ENCODE measurements around the gene POLR3H. TPM values are rescaled to one million over a fixed set of nuclear protein-coding genes. Genes with fewer than 3 reads are reported as not detected.

POLR3H gene
- total and polyA plus RNA-seq, 8 donors = 26.6 to 55.4 (median 31.2) TPM

DNA sequence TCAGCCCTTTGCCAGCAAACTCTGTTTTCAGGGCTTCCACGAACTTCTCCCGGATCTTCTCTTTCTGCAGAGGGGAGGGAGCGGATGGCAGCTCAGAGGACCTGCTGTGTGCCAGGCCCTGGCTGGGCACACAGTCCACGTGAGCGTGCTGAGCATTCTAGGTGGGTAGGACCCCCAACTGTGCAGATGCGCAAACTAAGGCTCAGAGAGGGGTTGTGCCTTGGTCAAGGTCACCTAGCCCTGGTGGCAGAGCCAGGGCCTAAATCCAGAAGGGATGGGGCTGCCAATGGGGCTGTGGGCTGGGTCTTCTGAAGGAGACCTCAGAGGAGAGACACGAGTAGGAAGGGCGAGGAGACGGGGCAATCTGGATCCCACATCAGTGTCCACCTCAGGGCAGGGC is 34.5 kb upstream of the POLR3H start:
- TF ChIP-seq, protein P1, sequence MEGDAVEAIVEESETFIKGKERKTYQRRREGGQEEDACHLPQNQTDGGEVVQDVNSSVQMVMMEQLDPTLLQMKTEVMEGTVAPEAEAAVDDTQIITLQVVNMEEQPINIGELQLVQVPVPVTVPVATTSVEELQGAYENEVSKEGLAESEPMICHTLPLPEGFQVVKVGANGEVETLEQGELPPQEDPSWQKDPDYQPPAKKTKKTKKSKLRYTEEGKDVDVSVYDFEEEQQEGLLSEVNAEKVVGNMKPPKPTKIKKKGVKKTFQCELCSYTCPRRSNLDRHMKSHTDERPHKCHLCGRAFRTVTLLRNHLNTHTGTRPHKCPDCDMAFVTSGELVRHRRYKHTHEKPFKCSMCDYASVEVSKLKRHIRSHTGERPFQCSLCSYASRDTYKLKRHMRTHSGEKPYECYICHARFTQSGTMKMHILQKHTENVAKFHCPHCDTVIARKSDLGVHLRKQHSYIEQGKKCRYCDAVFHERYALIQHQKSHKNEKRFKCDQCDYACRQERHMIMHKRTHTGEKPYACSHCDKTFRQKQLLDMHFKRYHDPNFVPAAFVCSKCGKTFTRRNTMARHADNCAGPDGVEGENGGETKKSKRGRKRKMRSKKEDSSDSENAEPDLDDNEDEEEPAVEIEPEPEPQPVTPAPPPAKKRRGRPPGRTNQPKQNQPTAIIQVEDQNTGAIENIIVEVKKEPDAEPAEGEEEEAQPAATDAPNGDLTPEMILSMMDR (IDR thresholded peaks at IDR 0.05) = no peak
- intact Hi-C loops (cut with DNase I) = no loop called here
- DNase-seq = no peak
- no peak for ATAC-seq
- Histone ChIP-seq H3K4me3 (no peak overlapping the region), H3K36me3 (peaks cover 0 to 90% of the 10 kb centered on the region in 2 donors), H3K4me1 (no peaks in the 10 kb centered on the region), H3K9me3 (no peaks in the 10 kb centered on the region), H3K27me3 (no peaks in the 10 kb centered on the region), H3K27ac (no peak overlapping the region)

DNA sequence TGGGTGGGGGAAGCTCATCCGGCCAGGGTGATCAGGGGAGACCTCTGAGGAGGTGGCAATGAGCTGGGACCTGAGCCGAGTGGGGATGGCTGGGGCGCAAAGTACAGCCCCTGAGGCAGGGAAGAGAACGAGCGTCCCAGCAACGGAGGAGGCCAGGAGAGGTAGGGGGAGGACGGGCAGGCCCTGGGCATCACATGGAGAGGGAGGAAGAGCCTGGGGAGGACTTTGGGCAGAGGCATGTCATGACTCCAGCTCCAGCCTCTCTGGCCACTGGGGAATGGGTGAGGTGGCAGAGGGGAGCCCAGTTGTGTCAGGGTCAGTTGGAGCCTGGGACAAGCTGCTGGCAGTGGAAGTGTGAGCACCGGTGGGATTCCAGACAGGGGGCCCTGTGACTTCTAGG is 33.8 kb upstream of the POLR3H start:
- H3K4me1 ChIP-seq = no peaks in the 10 kb centered on the region
- no peak overlapping the region for H3K27ac ChIP-seq
- intact Hi-C loops (cut with DNase I) = no loop called here
- peaks cover 0 to 83% of the 10 kb centered on the region in 2 donors for H3K36me3 ChIP-seq
- H3K27me3 ChIP-seq = no peaks in the 10 kb centered on the region
- TF ChIP-seq, protein P1 (IDR thresholded peaks at IDR 0.05) = no peak
- no peaks in the 10 kb centered on the region for H3K9me3 ChIP-seq
- DNase-seq (no peak), ATAC-seq (no peak)
- no peak overlapping the region for H3K4me3 ChIP-seq

DNA sequence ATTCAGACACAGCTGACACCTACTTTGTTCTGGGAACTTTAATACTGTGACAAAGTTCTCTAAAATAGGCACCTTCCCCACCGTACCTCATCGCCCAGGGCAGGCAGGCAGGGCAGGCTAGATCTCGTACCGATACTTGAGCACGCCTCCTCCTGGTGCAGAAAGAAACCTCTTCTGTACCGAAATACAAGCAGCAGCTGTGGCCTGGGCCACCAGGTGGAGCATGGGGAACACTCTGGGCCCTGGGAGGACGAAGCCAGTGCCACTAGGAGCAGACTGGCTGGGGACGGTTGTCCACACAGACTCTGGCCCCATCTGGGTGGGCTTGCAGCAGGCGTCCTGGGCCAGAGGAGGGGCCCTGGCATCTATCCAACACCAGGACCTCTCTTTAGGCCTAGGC is 32.6 kb upstream of the POLR3H start:
- intact Hi-C loops (cut with DNase I) = no loop called here
- H3K36me3 ChIP-seq = peaks cover 0 to 71% of the 10 kb centered on the region in 2 donors
- H3K27ac ChIP-seq = no peak overlapping the region
- DNase-seq (peak in 1 of 4 donors; percentile 53), ATAC-seq (peak; percentile 30)
- TF ChIP-seq, protein P1 (IDR thresholded peaks at IDR 0.05) = peak in 1 of 2 donors; percentile 21
- no peak overlapping the region for H3K4me3 ChIP-seq
- no peaks in the 10 kb centered on the region for H3K27me3 ChIP-seq
- no peaks in the 10 kb centered on the region for H3K9me3 ChIP-seq
- H3K4me1 ChIP-seq = no peaks in the 10 kb centered on the region

DNA sequence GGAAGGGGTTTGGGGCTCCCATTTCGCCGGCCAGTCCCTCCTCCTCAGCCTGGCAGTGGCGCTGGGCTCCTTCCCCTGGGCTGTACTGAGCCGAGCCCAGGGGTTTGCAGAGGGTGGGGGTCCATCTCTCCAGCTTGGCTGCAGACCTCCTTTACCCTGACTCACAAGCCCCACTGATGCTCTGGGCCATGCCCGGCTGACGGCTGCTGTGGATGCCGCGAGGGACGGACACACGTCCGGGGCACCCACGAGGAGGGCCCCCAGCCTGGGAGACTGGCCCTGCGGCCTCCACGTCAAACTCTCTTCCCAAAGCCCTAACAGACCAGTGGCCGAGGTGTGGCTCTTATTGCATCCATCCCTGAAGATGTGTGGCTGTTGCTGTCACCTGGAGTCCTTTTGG is 31.3 kb upstream of the POLR3H start:
- Histone ChIP-seq H3K27me3 (no peaks in the 10 kb centered on the region), H3K4me1 (no peaks in the 10 kb centered on the region), H3K27ac (no peak overlapping the region), H3K36me3 (peaks cover 0 to 58% of the 10 kb centered on the region in 2 donors), H3K9me3 (no peaks in the 10 kb centered on the region), H3K4me3 (no peak overlapping the region)
- TF ChIP-seq, protein P1 (IDR thresholded peaks at IDR 0.05) = no peak
- intact Hi-C loops (cut with DNase I) = no loop called here
- no peak for ATAC-seq
- DNase-seq = no peak

DNA sequence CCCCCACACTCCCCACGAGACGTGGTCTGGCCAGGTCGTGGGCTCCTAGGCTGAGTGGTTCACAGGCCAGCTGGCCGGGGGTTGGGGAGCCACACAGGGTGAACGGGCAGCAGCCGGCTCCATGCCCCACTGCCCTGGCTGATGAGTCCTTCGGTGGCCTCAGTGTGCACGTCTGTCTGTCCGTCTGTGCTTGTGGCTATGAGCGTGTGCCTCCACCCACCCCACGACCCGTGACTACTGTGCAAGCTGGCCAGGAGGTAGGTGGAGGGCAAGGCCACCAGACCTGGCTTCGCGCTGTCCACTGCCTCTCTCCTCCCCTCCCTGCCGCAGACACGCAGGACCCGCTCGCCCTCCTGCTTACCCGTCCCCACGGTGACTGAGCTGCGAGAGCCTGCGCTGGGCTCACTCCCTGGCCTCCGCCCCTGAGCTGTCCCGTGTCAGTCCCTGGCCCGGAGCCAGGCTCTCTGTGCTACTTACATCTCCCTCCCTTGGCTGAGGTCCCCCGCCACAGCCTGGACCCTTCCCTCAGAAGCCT is 30.6 kb upstream of the POLR3H start:
- DNase-seq = peak in 1 of 4 donors; percentile 83
- Histone ChIP-seq H3K27me3 (no peaks in the 10 kb centered on the region), H3K36me3 (peaks cover 0 to 52% of the 10 kb centered on the region in 2 donors), H3K9me3 (no peaks in the 10 kb centered on the region), H3K27ac (no peak overlapping the region), H3K4me3 (no peak overlapping the region), H3K4me1 (no peaks in the 10 kb centered on the region)
- ATAC-seq = peak; percentile 21
- TF ChIP-seq, protein P1 (IDR thresholded peaks at IDR 0.05) = no peak
- intact Hi-C loops (cut with DNase I) = no loop called here
